GM19328 (cell line): ENCODE data around the gene SPG7.
"Not testable (repeated sequence)": the region's sequence is repeated elsewhere in the genome, so short reads cannot be mapped to it uniquely, and the experiment has no call there.

ENCODE experiments used
- ATAC-seq: cut with Tn5 transposase; IDR thresholded peaks from one replicate; pipeline ENCODE4 v1.9.1; 2021; ENCODE audit warnings: mild to moderate bottlenecking, moderate library complexity; ENCODE audit not compliant: unreplicated experiment

SPG7 gene

GRCh38 chr16:89561142-89561883 lies 53.1 kb downstream of the SPG7 start:
- no peak for ATAC-seq

- no peak for ATAC-seq
Measured at GRCh38 chr16:89561884-89562599, 53.8 kb downstream of the SPG7 start.

- no peak for ATAC-seq
Measured at GRCh38 chr16:89562939-89563338, 54.7 kb downstream of the SPG7 start.

GRCh38 chr16:89563639-89564392 lies 55.6 kb downstream of the SPG7 start:
- no peak for ATAC-seq

GRCh38 chr16:89564476-89565255 lies 56.5 kb downstream of the SPG7 start:
- ATAC-seq: no peak

- ATAC-seq: no peak
Measured at GRCh38 chr16:89565256-89565505, 57.0 kb downstream of the SPG7 start.

- no peak for ATAC-seq
Measured at GRCh38 chr16:89565506-89566372, 57.5 kb downstream of the SPG7 start.

- no peak for ATAC-seq
Measured at GRCh38 chr16:89567656-89568594, 59.7 kb downstream of the SPG7 start.

- no peak for ATAC-seq
Measured at GRCh38 chr16:89569506-89570341, 61.5 kb downstream of the SPG7 start.

- no peak for ATAC-seq
Measured at GRCh38 chr16:89570342-89570923, 62.2 kb downstream of the SPG7 start.

- not testable (repeated sequence) for ATAC-seq
Measured at GRCh38 chr16:89570983-89571598, 62.9 kb downstream of the SPG7 start.

GRCh38 chr16:89571636-89572035 lies 63.4 kb downstream of the SPG7 start:
- no peak for ATAC-seq

GRCh38 chr16:89572073-89572484 lies 63.9 kb downstream of the SPG7 start:
- ATAC-seq: no peak

GRCh38 chr16:89572485-89573205 lies 64.4 kb downstream of the SPG7 start:
- no peak for ATAC-seq

- no peak for ATAC-seq
Measured at GRCh38 chr16:89573826-89574680, 65.8 kb downstream of the SPG7 start.

GRCh38 chr16:89574681-89575246 lies 66.6 kb downstream of the SPG7 start:
- no peak for ATAC-seq
